ENCODE results near the gene TMEM259. TPM values are rescaled to one million over a fixed set of nuclear protein-coding genes. Genes with fewer than 3 reads are reported as not detected.

Gene TMEM259
- total and polyA plus RNA-seq, 2 experiments from 2014 or later = 82.8 to 196 TPM

GRCh38 chr19:1004204-1004802, 16.6 kb downstream of the TMEM259 start (continued):
- TF ChIP-seq ETS1 (IDR thresholded peaks at IDR 0.05) (no peak), ZNF114 (CRISPR knock-in tag; IDR thresholded peaks at IDR 0.05) (no peak), ZNF462 (CRISPR knock-in tag; IDR thresholded peaks at IDR 0.05) (no peak)

GRCh38 chr19:1003283-1003682, 17.6 kb downstream of the TMEM259 start:
- Histone ChIP-seq H3K79me2 (replicated peaks; ENCODE audit: insufficient read depth) (no peaks in the 10 kb centered on the region), H3K4me2 (no peak overlapping the region), H3K36me3 (ENCODE audit: insufficient read depth) (no peaks in the 10 kb centered on the region), H3K27me3 (ENCODE audit: insufficient read depth) (peaks cover 30% of the 10 kb centered on the region), H3F3A (replicated peaks; ENCODE audit: low read depth) (0 out of 2 replicates have a peak, but pooled peaks cover 6% of the 10 kb centered on the region), H3K4me3 (no peak overlapping the region), H3K9me2 (ENCODE audit: insufficient read depth) (no peaks in the 10 kb centered on the region), H3K4me1 (ENCODE audit: insufficient read depth) (no peaks in the 10 kb centered on the region; the same call in 1 of the 2 replicates), H3K27ac (ENCODE audit: low read depth) (no peak overlapping the region), H4K20me1 (replicated peaks; ENCODE audit: insufficient read depth) (0 out of 2 replicates have a peak, but pooled peaks cover under 1% of the 10 kb centered on the region), H2AFZ (no peak overlapping the region)
- H3K36me3 Mint-ChIP-seq (ENCODE audit: low read depth) = peaks cover 8% of the 10 kb centered on the region
- no peak for ATAC-seq
- no peak overlapping the region for H3K27ac Mint-ChIP-seq
- H3K27me3 Mint-ChIP-seq (ENCODE audit: insufficient read depth, low read depth, poor library complexity) = peaks cover 45% of the 10 kb centered on the region
- no peak for DNase-seq (ENCODE audit: low spot score)
- peaks cover 5% of the 10 kb centered on the region; the same call in 1 of the 3 replicates for H3K9me3 Mint-ChIP-seq
- peaks cover 3% of the 10 kb centered on the region; the same call in 2 of the 3 replicates for H3K4me1 Mint-ChIP-seq
- H3K4me3 Mint-ChIP-seq = no peak overlapping the region
- TF ChIP-seq NANOG (IDR thresholded peaks at IDR 0.05; ENCODE audit: borderline replicate concordance) (no peak), REST (IDR thresholded peaks at IDR 0.05; ENCODE audit: unreplicated experiment) (no peak), ZNF331 (CRISPR knock-in tag; IDR thresholded peaks at IDR 0.05; ENCODE audit: low read depth) (no peak), STAT1 (IDR thresholded peaks at IDR 0.05; ENCODE audit: unreplicated experiment) (no peak)

Data from GM23338 (cell line).